Heart left ventricle (tissue), 16 donors: Measurements from ENCODE around the gene NCAPD2. TPM values are rescaled to one million over a fixed set of nuclear protein-coding genes. Genes with fewer than 3 reads are reported as not detected.

ENCODE experiments used
- ATAC-seq, 4 donors: fragments of 200-7000 bp; cut with Tn5 transposase; one replicate each; pipeline ENCODE4 v1.9.1; 2020 to 2022; ENCODE audit warnings: moderate library complexity in 4 of 4, mild to moderate bottlenecking in 3 of 4, moderate number of reproducible peaks in 1 of 4
- DNase-seq, 5 donors: peaks; one replicate each; pipeline ENCODE4 v3.0.0-alpha.2; 2020
- H3K27ac ChIP-seq, 12 donors: fragments of 200-600 bp; sonication (generic) in 4 of 12; one replicate each; pipeline versions ENCODE4 v1.5.0 to v1.8.0; 2016 to 2022; ENCODE audit warnings: mild to moderate bottlenecking in 2 of 12
- H3K27me3 ChIP-seq, 9 donors: fragments of 200-600 bp; sonication (generic) in 2 of 9; one replicate each; pipeline versions ENCODE4 v1.5.1 to v1.8.0; 2016 to 2022; ENCODE audit warnings: mild to moderate bottlenecking in 3 of 9
- H3K36me3 ChIP-seq, 9 donors: fragments of 200-600 bp; sonication (generic) in 2 of 9; one replicate each; pipeline versions ENCODE4 v1.5.0 to v1.8.0; 2018 to 2022; ENCODE audit warnings: mild to moderate bottlenecking in 2 of 9
- H3K4me1 ChIP-seq, 12 donors: fragments of 200-600 bp; sonication (generic) in 4 of 12; one replicate each; pipeline versions ENCODE4 v1.5.0 to v1.8.0; 2016 to 2022; ENCODE audit warnings: mild to moderate bottlenecking in 3 of 12
- H3K4me3 ChIP-seq, 12 donors: fragments of 200-600 bp; sonication (generic) in 4 of 12; one replicate each; pipeline versions ENCODE4 v1.5.0 to v1.8.0; 2017 to 2022; ENCODE audit warnings: mild to moderate bottlenecking in 9 of 12, moderate library complexity in 4 of 12
- H3K9me3 ChIP-seq, 12 donors: fragments of 200-600 bp; sonication (generic) in 4 of 12; one replicate each; pipeline versions ENCODE4 v1.5.0 to v1.8.0; 2016 to 2022; ENCODE audit warnings: mild to moderate bottlenecking in 1 of 12
- POLR2A ChIP-seq, 2 donors: fragments of 450-650 bp; IDR thresholded peaks; one replicate each; pipeline ENCODE4 v1.6.1; 2017; ENCODE audit warnings: antibody characterized with exemption in 2 of 2, mild to moderate bottlenecking in 2 of 2, moderate library complexity in 2 of 2
- WGBS, 4 donors: extraction: QIAGEN DNeasy Blood & Tissue Kit in 2 of 4; methylation state at CpG; one replicate each; pipeline versions ENCODE4 v1.1.5 to v1.1.7; 2013 to 2018; 5-methylcytosine and 5-hydroxymethylcytosine counted together
- intact Hi-C, 10 donors: fragments of 100-400 bp; cut with DNase I; formaldehyde crosslinking; loops; one replicate each; pipeline versions ENCODE4 v1.11.1 to v1.14.2; 2022
- polyA plus RNA-seq, 2 donors: library from polyadenylated mRNA; stranded (reverse); fragments of 200-250 nt; gene quantifications; one replicate each; pipeline ENCODE4 v1.2.3, GENCODE V29; 2013
- total RNA-seq, 9 donors: library from RNA; depleted of rRNA in 2 of 9; stranded (reverse); fragments of >200 nt in 2 of 9; fragmentation: NEBNext Ultra II Directional in 3 of 9; extraction: Animal tissue kit (Norgen Biotek cat#: 25700) in 3 of 9; gene quantifications; one replicate each; pipeline versions ENCODE4 v1.1.0 to v1.2.4, GENCODE V29; 2016 to 2023
- TF ChIP-seq, protein P1 (sequence below), 12 donors: fragments of 200-600 bp; sonication (generic) in 4 of 12; IDR thresholded peaks; one replicate each; pipeline versions ENCODE4 v1.5.0 to v1.8.0; 2018 to 2022; ENCODE audit warnings: antibody characterized with exemption in 12 of 12, mild to moderate bottlenecking in 5 of 12
- donor health status: ischemic (EF 13 %, LVEDD 7.1; RV severe dilation, severe dysfunction).
- donor health status: healthy with polysubstance abuse.
- donor health status: DM: no; HTN: yes; CAD: no.
- donor health status: DM: no; HTN: no; CAD: no.
- donor health status: ischemic (EF 25% LVEDD 6.9; RV normal size, moderate dysfunction).
- donor health status: ischemic (EF 25% LVEDD 5.7; RV mildly dilated, moderate dysfunction).
- donor health status: healthy.
- donor health status: DM: yes; HTN: yes; CAD: no.
- donor health status: ischemic (EF 35%, LVEDD 5.7; RV mildly dilated, moderate dysfunction).
- donor health status: nonischemic (EF 11% LVEDD 7.7; RV severe dilation, severe dysfunction).
- donor health status: DM: yes; HTN: yes; CAD: no.
- donor health status: PGD.
- donor health status: ischemic (EF 29% LVEDD 5.4; RV normal size, mild dysfunction).
- donor health status: nonischemic (EF 23%, LVEDD 6.1; RV moderate dilation, normal function).

Gene NCAPD2
- total and polyA plus RNA-seq, 11 donors = 3.3 to 22.4 (median 11.3) TPM

DNA sequence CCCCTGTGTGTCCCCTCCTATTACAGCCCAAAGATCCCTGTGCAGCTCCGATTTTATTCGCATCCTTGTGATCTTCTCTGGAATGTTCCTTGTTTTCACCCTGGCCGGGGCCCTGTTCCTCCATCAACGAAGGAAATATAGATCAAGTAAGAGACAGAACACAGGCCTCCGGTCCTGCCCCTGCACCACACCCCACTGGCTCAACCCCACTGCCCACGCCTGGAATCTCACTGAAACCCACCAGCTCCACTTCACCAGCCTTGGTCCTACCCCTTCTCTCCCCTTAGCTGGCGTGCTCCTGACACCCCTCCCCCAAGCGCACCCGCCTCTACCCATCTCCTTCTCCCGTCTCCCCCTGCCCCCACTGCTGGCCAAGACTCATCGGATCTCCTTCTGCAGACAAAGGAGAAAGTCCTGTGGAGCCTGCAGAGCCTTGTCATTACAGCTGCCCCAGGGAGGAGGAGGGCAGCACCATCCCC is 43.0 kb upstream of the NCAPD2 start:
- H3K27me3 ChIP-seq = no peaks in the 10 kb centered on the region
- H3K27ac ChIP-seq = peak overlapping the region; percentile 90 to 100 (median 97)
- H3K4me3 ChIP-seq = peak overlapping the region; percentile 40 to 99 (median 68)
- TF ChIP-seq POLR2A (IDR thresholded peaks at IDR 0.05) = no peak
- TF ChIP-seq, protein P1, sequence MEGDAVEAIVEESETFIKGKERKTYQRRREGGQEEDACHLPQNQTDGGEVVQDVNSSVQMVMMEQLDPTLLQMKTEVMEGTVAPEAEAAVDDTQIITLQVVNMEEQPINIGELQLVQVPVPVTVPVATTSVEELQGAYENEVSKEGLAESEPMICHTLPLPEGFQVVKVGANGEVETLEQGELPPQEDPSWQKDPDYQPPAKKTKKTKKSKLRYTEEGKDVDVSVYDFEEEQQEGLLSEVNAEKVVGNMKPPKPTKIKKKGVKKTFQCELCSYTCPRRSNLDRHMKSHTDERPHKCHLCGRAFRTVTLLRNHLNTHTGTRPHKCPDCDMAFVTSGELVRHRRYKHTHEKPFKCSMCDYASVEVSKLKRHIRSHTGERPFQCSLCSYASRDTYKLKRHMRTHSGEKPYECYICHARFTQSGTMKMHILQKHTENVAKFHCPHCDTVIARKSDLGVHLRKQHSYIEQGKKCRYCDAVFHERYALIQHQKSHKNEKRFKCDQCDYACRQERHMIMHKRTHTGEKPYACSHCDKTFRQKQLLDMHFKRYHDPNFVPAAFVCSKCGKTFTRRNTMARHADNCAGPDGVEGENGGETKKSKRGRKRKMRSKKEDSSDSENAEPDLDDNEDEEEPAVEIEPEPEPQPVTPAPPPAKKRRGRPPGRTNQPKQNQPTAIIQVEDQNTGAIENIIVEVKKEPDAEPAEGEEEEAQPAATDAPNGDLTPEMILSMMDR (IDR thresholded peaks at IDR 0.05) = no peak
- ATAC-seq (peak in 2 of 4 donors; percentile 2 to 4), DNase-seq (peak in 1 of 5 donors; percentile 38)
- peaks cover 0 to 47% (median 39%) of the 10 kb centered on the region in 9 donors for H3K36me3 ChIP-seq
- intact Hi-C loops = no loop called here
- peaks cover 0 to 42% (median 25%) of the 10 kb centered on the region in 12 donors for H3K4me1 ChIP-seq
- WGBS, 4 donors = 11 to 16% (median 14%) methylated on average over 11 of the region's 11 CpGs
- no peaks in the 10 kb centered on the region for H3K9me3 ChIP-seq

- WGBS, 4 donors = 2 to 7% (median 3%) methylated on average over 25 to 27 of the region's 27 CpGs
- peak; percentile 19 to 64 for TF ChIP-seq POLR2A (IDR thresholded peaks at IDR 0.05)
- TF ChIP-seq, protein P1 (IDR thresholded peaks at IDR 0.05) = no peak
- ATAC-seq (peak; percentile 91 to 96 (median 94)), DNase-seq (peak; percentile 88 to 93 (median 90))
- H3K27ac ChIP-seq = peak within 1 kb of the TSS; percentile 90 to 100 (median 97)
- no peaks in the 10 kb centered on the region for H3K27me3 ChIP-seq
- no peaks in the 10 kb centered on the region for H3K9me3 ChIP-seq
- peaks cover 0 to 46% (median 40%) of the 10 kb centered on the region in 9 donors for H3K36me3 ChIP-seq
- peak within 1 kb of the TSS; percentile 40 to 99 (median 68) for H3K4me3 ChIP-seq
- H3K4me1 ChIP-seq = peaks cover 0 to 42% (median 25%) of the 10 kb centered on the region in 12 donors
- intact Hi-C loops = loop anchor here in 1 of 10 donors (1.0 kb wide), 1 partner anchor 19 kb away; the partner anchor contains the start of gene VAMP1
Measured at GRCh38 chr12:6451348-6452244, 42.3 kb upstream of the NCAPD2 start, which contains the start of gene TAPBPL. TAPBPL (plus strand) TSS chr12:6452042; CDS start chr12:6452249, 207 bp downstream.

GRCh38 chr12:6452245-6452943 is 41.5 kb upstream of the NCAPD2 start:
- peaks cover 0 to 42% (median 25%) of the 10 kb centered on the region in 12 donors for H3K4me1 ChIP-seq
- peak in 4 of 5 donors; percentile 44 to 59 (median 52) for DNase-seq
- peaks cover 0 to 48% (median 42%) of the 10 kb centered on the region in 9 donors for H3K36me3 ChIP-seq
- H3K27ac ChIP-seq = peak overlapping the region; percentile 90 to 100 (median 97)
- no peaks in the 10 kb centered on the region for H3K9me3 ChIP-seq
- H3K4me3 ChIP-seq = peak overlapping the region; percentile 40 to 99 (median 68)
- WGBS, 4 donors = 10 to 17% (median 12%) methylated on average over 8 to 9 of the region's 9 CpGs
- TF ChIP-seq, protein P1 (IDR thresholded peaks at IDR 0.05) = no peak
- TF ChIP-seq POLR2A (IDR thresholded peaks at IDR 0.05) = no peak
- intact Hi-C loops = loop anchor here in 1 of 10 donors (1.0 kb wide), 1 partner anchor 18 kb away; the partner anchor contains the start of gene VAMP1
- H3K27me3 ChIP-seq = no peaks in the 10 kb centered on the region
- peak; percentile 12 to 40 (median 35) for ATAC-seq
